HepG2 (cell line): ENCODE results near the gene ZFP36. TPM values are rescaled to one million over a fixed set of nuclear protein-coding genes. Genes with fewer than 3 reads are reported as not detected.

Experiments
- FOXA1 ChIP-seq, 2 experiments: fragments of 450-650 bp in 1 of 2; sonication (generic) in 1 of 2; formaldehyde crosslinking in 1 of 2; IDR thresholded peaks; 2 replicates each; pipeline versions ENCODE4 v1.4.0 to v1.6.1; 2016 to 2020; ENCODE audit warnings: missing genetic modification reagents in 1 of 2
- GABPA ChIP-seq, 2 experiments: IDR thresholded peaks; 2 replicates each; pipeline ENCODE4 v1.6.1; 2011 to 2016; ENCODE audit warnings: low read depth in 2 of 2, low read length in 1 of 2, missing biosample characterization in 1 of 2, missing genetic modification characterization in 1 of 2
- HOXA3 ChIP-seq: sonication (generic); formaldehyde crosslinking; IDR thresholded peaks from 2 replicates; pipeline ENCODE4 v1.5.0; 2020; ENCODE audit warnings: missing genetic modification reagents
- KDM2A ChIP-seq: sonication (generic); formaldehyde crosslinking; IDR thresholded peaks from 2 replicates; pipeline ENCODE4 v1.4.0; 2020; ENCODE audit warnings: low read depth, missing genetic modification reagents, borderline replicate concordance
- MAF1 ChIP-seq: sonication (generic); formaldehyde crosslinking; IDR thresholded peaks from 2 replicates; pipeline ENCODE4 v1.5.0; 2020; ENCODE audit warnings: missing genetic modification reagents, borderline replicate concordance
- MIER3 ChIP-seq: IDR thresholded peaks from 2 replicates; pipeline ENCODE4 v1.6.1; 2016; ENCODE audit warnings: missing compliant biosample characterization, borderline replicate concordance
- NFE2L2 ChIP-seq: fragments of 150-350 bp; IDR thresholded peaks from 2 replicates; pipeline ENCODE4 v1.6.1; 2014; ENCODE audit warnings: low read length
- NPAS2 ChIP-seq: sonication (generic); formaldehyde crosslinking; IDR thresholded peaks from 2 replicates; pipeline ENCODE4 v1.8.0; 2022; ENCODE audit warnings: mild to moderate bottlenecking, missing genetic modification reagents, borderline replicate concordance
- PHF20 ChIP-seq: sonication (generic); formaldehyde crosslinking; IDR thresholded peaks from 2 replicates; pipeline ENCODE4 v1.5.0; 2020; ENCODE audit warnings: mild to moderate bottlenecking, missing genetic modification reagents
- SSRP1 ChIP-seq: IDR thresholded peaks from 2 replicates; pipeline ENCODE4 v1.6.1; 2016; ENCODE audit warnings: control low read depth
- TFE3 ChIP-seq: IDR thresholded peaks from 2 replicates; pipeline ENCODE4 v1.6.1; 2016
- ZNF235 ChIP-seq: sonication (generic); formaldehyde crosslinking; IDR thresholded peaks from 2 replicates; pipeline ENCODE4 v1.8.1; 2023; ENCODE audit warnings: mild to moderate bottlenecking, missing genetic modification reagents, borderline replicate concordance
- ZNF253 ChIP-seq: sonication (generic); formaldehyde crosslinking; IDR thresholded peaks from 2 replicates; pipeline ENCODE4 v1.8.0; 2022; ENCODE audit warnings: mild to moderate bottlenecking, missing genetic modification reagents, borderline replicate concordance
- ZNF570 ChIP-seq: sonication (generic); formaldehyde crosslinking; IDR thresholded peaks from 2 replicates; pipeline ENCODE4 v1.4.0; 2020; ENCODE audit warnings: mild to moderate bottlenecking, missing genetic modification reagents, borderline replicate concordance
- ZNF615 ChIP-seq: sonication (generic); formaldehyde crosslinking; IDR thresholded peaks from 2 replicates; pipeline ENCODE4 v1.5.0; 2020; ENCODE audit warnings: mild to moderate bottlenecking, missing genetic modification reagents, borderline replicate concordance
- polyA plus RNA-seq, 8 experiments: library from polyadenylated mRNA; depleted of rRNA in 3 of 8; stranded (reverse) in 7 of 8; unstranded in 1 of 8; fragments of >200 nt; fragmentation: Illumina TruSeq in 4 of 8; extraction: Trizol in 4 of 8; gene quantifications; 2 replicates each; pipeline versions ENCODE4 v1.2.1 to v1.2.3, GENCODE V29; 2011 to 2016; ENCODE audit warnings: low read depth in 4 of 8, missing spikeins in 1 of 8, mixed read lengths in 1 of 8; ENCODE audit not compliant: insufficient read depth in 1 of 8
- total RNA-seq, 5 experiments: library from RNA; depleted of rRNA; stranded (reverse); fragments of >200 nt; fragmentation: Illumina TruSeq; extraction: Trizol; gene quantifications; 2 replicates each; pipeline ENCODE4 v1.2.3, GENCODE V29; 2016; ENCODE audit warnings: low read depth in 1 of 5
- TF ChIP-seq, protein P1 (sequence below): fragments of 450-650 bp; IDR thresholded peaks from 2 replicates; pipeline ENCODE4 v1.6.1; 2017; ENCODE audit warnings: mild to moderate bottlenecking
- TF ChIP-seq, protein P2 (sequence below): sonication (generic); formaldehyde crosslinking; IDR thresholded peaks from 2 replicates; pipeline ENCODE4 v1.4.0; 2020; ENCODE audit warnings: missing genetic modification reagents, borderline replicate concordance
- TF ChIP-seq, protein P3 (sequence below): sonication (generic); formaldehyde crosslinking; IDR thresholded peaks from 2 replicates; pipeline ENCODE4 v1.8.1; 2022; ENCODE audit warnings: mild to moderate bottlenecking, missing genetic modification reagents

Gene ZFP36
- total and polyA plus RNA-seq, 2 of the 13 experiments (the other 11 are each of a cell fraction or from before 2014, with no cell fraction given) = 1.4 to 1.7 TPM

DNA sequence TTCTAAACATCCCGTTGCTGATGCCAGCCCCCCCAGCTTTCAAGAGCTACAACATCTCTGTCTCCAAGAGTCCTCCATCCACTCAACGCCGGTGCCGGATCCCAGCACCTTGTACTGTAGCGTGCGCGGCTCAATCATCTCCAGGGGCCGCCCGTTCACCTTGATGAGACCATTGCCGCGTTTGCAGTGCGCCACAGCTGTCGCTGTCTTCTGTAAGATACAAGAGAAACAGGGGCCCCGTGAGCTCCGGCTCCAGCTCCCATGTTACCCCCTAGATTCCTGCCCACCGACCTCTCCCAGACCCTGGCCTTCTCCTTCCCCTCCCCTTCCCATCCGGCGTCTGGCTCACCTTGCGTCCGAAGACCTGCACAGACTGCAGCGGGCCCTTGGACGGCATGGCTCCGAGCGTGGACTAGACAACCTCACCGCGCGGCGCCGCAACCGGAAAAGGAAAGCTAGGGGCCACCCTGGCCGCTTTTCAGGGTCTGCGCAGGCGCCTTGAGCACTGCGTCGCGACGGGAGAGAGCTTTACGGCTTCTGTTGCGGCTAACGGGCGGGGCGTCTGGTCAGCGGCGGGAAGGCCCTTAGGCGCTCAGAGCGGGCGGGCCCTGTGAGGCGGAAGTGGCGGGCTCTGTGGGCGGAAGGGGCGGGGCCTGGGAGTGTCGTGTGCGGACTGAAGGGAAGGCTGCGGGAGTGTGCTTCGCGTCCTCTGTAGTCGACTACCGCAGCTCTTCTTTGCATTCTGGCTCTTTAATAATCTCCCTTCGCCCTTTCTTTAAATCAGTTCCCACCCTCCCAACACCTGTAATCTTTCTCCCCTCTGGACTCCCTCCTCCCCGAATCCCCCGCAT, 29.1 kb downstream of the ZFP36 start, which contains the start of gene RPS16 (continued):
- TF ChIP-seq HOXA3 (CRISPR knock-in tag) (peak; percentile 89), TFE3 (CRISPR knock-in tag) (peak; percentile 55; the same call in 1 of the 2 replicates), MAF1 (CRISPR knock-in tag) (peak; percentile 79; the same call in 1 of the 2 replicates), ZNF253 (no peak), ZNF615 (peak; percentile 58; the same call in 1 of the 2 replicates), SSRP1 (CRISPR knock-in tag) (no peak), NFE2L2 (no peak), ZNF570 (CRISPR knock-in tag) (no peak), FOXA1 (IDR thresholded peaks at IDR 0.05) (no peak), FOXA1 (CRISPR knock-in tag; IDR thresholded peaks at IDR 0.05) (no peak), NPAS2 (CRISPR knock-in tag) (no peak), KDM2A (CRISPR knock-in tag) (peak; percentile 88), PHF20 (CRISPR knock-in tag) (peak; percentile 94), GABPA (IDR thresholded peaks at IDR 0.05; ENCODE audit: low read depth, low read length) (peak; percentile 85), GABPA (CRISPR knock-in tag; IDR thresholded peaks at IDR 0.05; ENCODE audit: low read depth) (peak; percentile 98), MIER3 (peak; percentile 61; the same call in 1 of the 2 replicates), ZNF235 (CRISPR knock-in tag) (0 out of 2 replicates have a peak, but pooled peaks have one; percentile 14)
- TF ChIP-seq, protein P1, sequence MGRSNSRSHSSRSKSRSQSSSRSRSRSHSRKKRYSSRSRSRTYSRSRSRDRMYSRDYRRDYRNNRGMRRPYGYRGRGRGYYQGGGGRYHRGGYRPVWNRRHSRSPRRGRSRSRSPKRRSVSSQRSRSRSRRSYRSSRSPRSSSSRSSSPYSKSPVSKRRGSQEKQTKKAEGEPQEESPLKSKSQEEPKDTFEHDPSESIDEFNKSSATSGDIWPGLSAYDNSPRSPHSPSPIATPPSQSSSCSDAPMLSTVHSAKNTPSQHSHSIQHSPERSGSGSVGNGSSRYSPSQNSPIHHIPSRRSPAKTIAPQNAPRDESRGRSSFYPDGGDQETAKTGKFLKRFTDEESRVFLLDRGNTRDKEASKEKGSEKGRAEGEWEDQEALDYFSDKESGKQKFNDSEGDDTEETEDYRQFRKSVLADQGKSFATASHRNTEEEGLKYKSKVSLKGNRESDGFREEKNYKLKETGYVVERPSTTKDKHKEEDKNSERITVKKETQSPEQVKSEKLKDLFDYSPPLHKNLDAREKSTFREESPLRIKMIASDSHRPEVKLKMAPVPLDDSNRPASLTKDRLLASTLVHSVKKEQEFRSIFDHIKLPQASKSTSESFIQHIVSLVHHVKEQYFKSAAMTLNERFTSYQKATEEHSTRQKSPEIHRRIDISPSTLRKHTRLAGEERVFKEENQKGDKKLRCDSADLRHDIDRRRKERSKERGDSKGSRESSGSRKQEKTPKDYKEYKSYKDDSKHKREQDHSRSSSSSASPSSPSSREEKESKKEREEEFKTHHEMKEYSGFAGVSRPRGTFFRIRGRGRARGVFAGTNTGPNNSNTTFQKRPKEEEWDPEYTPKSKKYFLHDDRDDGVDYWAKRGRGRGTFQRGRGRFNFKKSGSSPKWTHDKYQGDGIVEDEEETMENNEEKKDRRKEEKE = no peak
- TF ChIP-seq, protein P2, sequence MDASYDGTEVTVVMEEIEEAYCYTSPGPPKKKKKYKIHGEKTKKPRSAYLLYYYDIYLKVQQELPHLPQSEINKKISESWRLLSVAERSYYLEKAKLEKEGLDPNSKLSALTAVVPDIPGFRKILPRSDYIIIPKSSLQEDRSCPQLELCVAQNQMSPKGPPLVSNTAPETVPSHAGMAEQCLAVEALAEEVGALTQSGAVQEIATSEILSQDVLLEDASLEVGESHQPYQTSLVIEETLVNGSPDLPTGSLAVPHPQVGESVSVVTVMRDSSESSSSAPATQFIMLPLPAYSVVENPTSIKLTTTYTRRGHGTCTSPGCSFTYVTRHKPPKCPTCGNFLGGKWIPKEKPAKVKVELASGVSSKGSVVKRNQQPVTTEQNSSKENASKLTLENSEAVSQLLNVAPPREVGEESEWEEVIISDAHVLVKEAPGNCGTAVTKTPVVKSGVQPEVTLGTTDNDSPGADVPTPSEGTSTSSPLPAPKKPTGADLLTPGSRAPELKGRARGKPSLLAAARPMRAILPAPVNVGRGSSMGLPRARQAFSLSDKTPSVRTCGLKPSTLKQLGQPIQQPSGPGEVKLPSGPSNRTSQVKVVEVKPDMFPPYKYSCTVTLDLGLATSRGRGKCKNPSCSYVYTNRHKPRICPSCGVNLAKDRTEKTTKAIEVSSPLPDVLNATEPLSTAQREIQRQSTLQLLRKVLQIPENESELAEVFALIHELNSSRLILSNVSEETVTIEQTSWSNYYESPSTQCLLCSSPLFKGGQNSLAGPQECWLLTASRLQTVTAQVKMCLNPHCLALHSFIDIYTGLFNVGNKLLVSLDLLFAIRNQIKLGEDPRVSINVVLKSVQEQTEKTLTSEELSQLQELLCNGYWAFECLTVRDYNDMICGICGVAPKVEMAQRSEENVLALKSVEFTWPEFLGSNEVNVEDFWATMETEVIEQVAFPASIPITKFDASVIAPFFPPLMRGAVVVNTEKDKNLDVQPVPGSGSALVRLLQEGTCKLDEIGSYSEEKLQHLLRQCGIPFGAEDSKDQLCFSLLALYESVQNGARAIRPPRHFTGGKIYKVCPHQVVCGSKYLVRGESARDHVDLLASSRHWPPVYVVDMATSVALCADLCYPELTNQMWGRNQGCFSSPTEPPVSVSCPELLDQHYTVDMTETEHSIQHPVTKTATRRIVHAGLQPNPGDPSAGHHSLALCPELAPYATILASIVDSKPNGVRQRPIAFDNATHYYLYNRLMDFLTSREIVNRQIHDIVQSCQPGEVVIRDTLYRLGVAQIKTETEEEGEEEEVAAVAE (CRISPR knock-in tag) = peak; percentile 78
- TF ChIP-seq, protein P3, sequence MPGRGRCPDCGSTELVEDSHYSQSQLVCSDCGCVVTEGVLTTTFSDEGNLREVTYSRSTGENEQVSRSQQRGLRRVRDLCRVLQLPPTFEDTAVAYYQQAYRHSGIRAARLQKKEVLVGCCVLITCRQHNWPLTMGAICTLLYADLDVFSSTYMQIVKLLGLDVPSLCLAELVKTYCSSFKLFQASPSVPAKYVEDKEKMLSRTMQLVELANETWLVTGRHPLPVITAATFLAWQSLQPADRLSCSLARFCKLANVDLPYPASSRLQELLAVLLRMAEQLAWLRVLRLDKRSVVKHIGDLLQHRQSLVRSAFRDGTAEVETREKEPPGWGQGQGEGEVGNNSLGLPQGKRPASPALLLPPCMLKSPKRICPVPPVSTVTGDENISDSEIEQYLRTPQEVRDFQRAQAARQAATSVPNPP (CRISPR knock-in tag) = 0 out of 2 replicates have a peak, but pooled peaks have one; percentile 18
